ENCODE results near the gene NGDN.

- TF ChIP-seq CTCF (IDR thresholded peaks at IDR 0.05 in 8 of 11, conservative IDR thresholded peaks at IDR 0.05 in 3 of 11) (no peak), POLR2AphosphoS5 (IDR thresholded peaks at IDR 0.05) (no peak)
Measured at GRCh38 chr14:23470947-23471346, 1.4 kb downstream of the NGDN start.

Data from spleen (tissue), 7 donors.